ENCODE measurements around the gene TMEM107.
A peak's percentile ranks its signal among the peaks of the same experiment; 100 is the strongest.

TMEM107 gene

GRCh38 chr17:8161289-8162232, 14.6 kb downstream of the TMEM107 start:
- DNase-seq = peak; percentile 17

- no peak for DNase-seq
These were observed 15.4 kb downstream of the TMEM107 start for GRCh38 chr17:8160741-8161221.

- DNase-seq = no peak
These were observed 16.0 kb downstream of the TMEM107 start for GRCh38 chr17:8160224-8160577.

GRCh38 chr17:8159459-8160223, 16.5 kb downstream of the TMEM107 start:
- DNase-seq = no peak

GRCh38 chr17:8159032-8159400, 17.2 kb downstream of the TMEM107 start:
- no peak for DNase-seq

GRCh38 chr17:8158267-8159031, 17.7 kb downstream of the TMEM107 start:
- peak; percentile 88 for DNase-seq

- peak; percentile 100 for DNase-seq
These were observed 19.8 kb downstream of the TMEM107 start for GRCh38 chr17:8156246-8156992.

GRCh38 chr17:8155996-8156245, 20.3 kb downstream of the TMEM107 start:
- no peak for DNase-seq

GRCh38 chr17:8155231-8155995, 20.8 kb downstream of the TMEM107 start:
- DNase-seq = no peak

- DNase-seq = no peak
These were observed 21.5 kb downstream of the TMEM107 start for GRCh38 chr17:8154608-8155155.

- peak; percentile 88 for DNase-seq
These were observed 22.1 kb downstream of the TMEM107 start for GRCh38 chr17:8153957-8154607.

- DNase-seq = peak; percentile 20
These were observed 22.6 kb downstream of the TMEM107 start for GRCh38 chr17:8153525-8153956.

- no peak for DNase-seq
These were observed 23.1 kb downstream of the TMEM107 start for GRCh38 chr17:8153031-8153451.

GRCh38 chr17:8152112-8152775, 23.9 kb downstream of the TMEM107 start, which contains the start of gene PER1:
TSS of gene PER1 (minus strand) at chr17:8152404. CDS start at chr17:8150706, 1,698 bp downstream.
- DNase-seq = peak; percentile 93

GRCh38 chr17:8151641-8152111, 24.5 kb downstream of the TMEM107 start:
- peak; percentile 30 for DNase-seq

- peak; percentile 92 for DNase-seq
These were observed 25.0 kb downstream of the TMEM107 start for GRCh38 chr17:8151120-8151640.

GRCh38 chr17:8150194-8151119, 25.7 kb downstream of the TMEM107 start:
- no peak for DNase-seq

GRCh38 chr17:8149419-8150193, 26.6 kb downstream of the TMEM107 start:
- DNase-seq = no peak

Measured in CD4-positive, alpha-beta T cell treated with Interleukin-6 for 4 hours (primary cell).